Activated naive CD4-positive, alpha-beta T cell treated with anti-CD3 and anti-CD28 coated beads, Interleukin-2, amount 10 ng/mL, durations not matched to agents 7 days and 5 days (primary cell): ENCODE data around the gene NPSR1.
"Not testable (repeated sequence)": the region's sequence is repeated elsewhere in the genome, so short reads cannot be mapped to it uniquely, and the experiment has no call there.

Experiments
- CTCF ChIA-PET: fragments of 350-600 bp; sonication (Branson Sonifier 250); formaldehyde crosslinking; loops from one replicate; lab custom pipeline; 2021; ENCODE audit warnings: antibody characterized with exemption; lab: Charles Lee
- DNase-seq: peaks from one replicate; pipeline ENCODE4 v3.0.0-alpha.2; 2020
- H3K27ac Mint-ChIP-seq: one replicate; pipeline ENCODE4 v1.8.0; 2021; ENCODE audit warnings: mild to moderate bottlenecking, moderate library complexity, mixed read lengths
- H3K27me3 Mint-ChIP-seq: one replicate; pipeline ENCODE4 v1.8.0; 2021; ENCODE audit warnings: mild to moderate bottlenecking, mixed read lengths
- H3K36me3 Mint-ChIP-seq: one replicate; pipeline ENCODE4 v1.8.0; 2021; ENCODE audit warnings: mixed read lengths
- H3K4me1 Mint-ChIP-seq: one replicate; pipeline ENCODE4 v1.8.0; 2021; ENCODE audit warnings: mixed read lengths
- H3K4me3 Mint-ChIP-seq: one replicate; pipeline ENCODE4 v1.8.0; 2021; ENCODE audit warnings: mild to moderate bottlenecking, moderate library complexity, mixed read lengths
- H3K9me3 Mint-ChIP-seq: one replicate; pipeline ENCODE4 v1.8.0; 2021; ENCODE audit warnings: mixed read lengths

The NPSR1 gene

GRCh38 chr7:34657632-34658268 lies at the start of gene NPSR1:
TSS of gene NPSR1 (plus strand) at chr7:34658218. CDS start at chr7:34658413, 195 bp downstream.
- H3K4me3 Mint-ChIP-seq: no peak within 1 kb of the TSS
- CTCF ChIA-PET: no interaction called here
- no peaks in the 10 kb centered on the region for H3K36me3 Mint-ChIP-seq
- H3K27me3 Mint-ChIP-seq: no peaks in the 10 kb centered on the region
- H3K9me3 Mint-ChIP-seq: peaks cover 4% of the 10 kb centered on the region
- no peak for DNase-seq
- H3K27ac Mint-ChIP-seq: no peak within 1 kb of the TSS
- H3K4me1 Mint-ChIP-seq: no peaks in the 10 kb centered on the region

GRCh38 chr7:34612661-34613060 lies 45.4 kb upstream of the NPSR1 start:
- no peaks in the 10 kb centered on the region for H3K36me3 Mint-ChIP-seq
- H3K27ac Mint-ChIP-seq: no peak overlapping the region
- no peak for DNase-seq
- no peaks in the 10 kb centered on the region for H3K9me3 Mint-ChIP-seq
- CTCF ChIA-PET: no interaction called here
- H3K4me3 Mint-ChIP-seq: no peak overlapping the region
- no peaks in the 10 kb centered on the region for H3K4me1 Mint-ChIP-seq
- no peaks in the 10 kb centered on the region for H3K27me3 Mint-ChIP-seq

- CTCF ChIA-PET: no interaction called here
- no peaks in the 10 kb centered on the region for H3K9me3 Mint-ChIP-seq
- no peak overlapping the region for H3K4me3 Mint-ChIP-seq
- H3K27ac Mint-ChIP-seq: no peak overlapping the region
- H3K27me3 Mint-ChIP-seq: no peaks in the 10 kb centered on the region
- DNase-seq: no peak
- H3K36me3 Mint-ChIP-seq: no peaks in the 10 kb centered on the region
- no peaks in the 10 kb centered on the region for H3K4me1 Mint-ChIP-seq
These were observed 37.6 kb upstream of the NPSR1 start for GRCh38 chr7:34620425-34620824.

- no peak overlapping the region for H3K4me3 Mint-ChIP-seq
- H3K4me1 Mint-ChIP-seq: no peaks in the 10 kb centered on the region
- H3K27ac Mint-ChIP-seq: no peak overlapping the region
- H3K27me3 Mint-ChIP-seq: no peaks in the 10 kb centered on the region
- no peak for DNase-seq
- H3K36me3 Mint-ChIP-seq: no peaks in the 10 kb centered on the region
- no peaks in the 10 kb centered on the region for H3K9me3 Mint-ChIP-seq
- CTCF ChIA-PET: no interaction called here
These were observed 35.8 kb upstream of the NPSR1 start for GRCh38 chr7:34622182-34622581.

- H3K4me3 Mint-ChIP-seq: no peak overlapping the region
- DNase-seq: no peak
- no peaks in the 10 kb centered on the region for H3K9me3 Mint-ChIP-seq
- no peak overlapping the region for H3K27ac Mint-ChIP-seq
- H3K36me3 Mint-ChIP-seq: no peaks in the 10 kb centered on the region
- CTCF ChIA-PET: no interaction called here
- no peaks in the 10 kb centered on the region for H3K27me3 Mint-ChIP-seq
- no peaks in the 10 kb centered on the region for H3K4me1 Mint-ChIP-seq
These were observed 35.2 kb upstream of the NPSR1 start for GRCh38 chr7:34622771-34623250.

- DNase-seq, H3K27me3 Mint-ChIP-seq, H3K4me1 Mint-ChIP-seq, H3K9me3 Mint-ChIP-seq, H3K36me3 Mint-ChIP-seq, H3K4me3 Mint-ChIP-seq, CTCF ChIA-PET, H3K27ac Mint-ChIP-seq: not testable (repeated sequence)
These were observed 29.4 kb upstream of the NPSR1 start for GRCh38 chr7:34628618-34629017.

GRCh38 chr7:34652809-34653208 lies 5.2 kb upstream of the NPSR1 start:
- Mint-ChIP-seq H3K27me3 (no peaks in the 10 kb centered on the region), H3K4me1 (no peaks in the 10 kb centered on the region), H3K9me3 (peaks cover 7% of the 10 kb centered on the region), H3K4me3 (no peak overlapping the region), H3K27ac (no peak overlapping the region), H3K36me3 (no peaks in the 10 kb centered on the region)
- CTCF ChIA-PET: no interaction called here
- no peak for DNase-seq

- no peaks in the 10 kb centered on the region for H3K27me3 Mint-ChIP-seq
- no peaks in the 10 kb centered on the region for H3K36me3 Mint-ChIP-seq
- H3K4me3 Mint-ChIP-seq: no peak overlapping the region
- peaks cover 7% of the 10 kb centered on the region for H3K9me3 Mint-ChIP-seq
- no peaks in the 10 kb centered on the region for H3K4me1 Mint-ChIP-seq
- CTCF ChIA-PET: no interaction called here
- no peak for DNase-seq
- H3K27ac Mint-ChIP-seq: no peak overlapping the region
These were observed 4.2 kb upstream of the NPSR1 start for GRCh38 chr7:34653787-34654186.

GRCh38 chr7:34655384-34655783 lies 2.6 kb upstream of the NPSR1 start:
- no peak for DNase-seq
- Mint-ChIP-seq H3K27me3 (no peaks in the 10 kb centered on the region), H3K4me1 (no peaks in the 10 kb centered on the region), H3K36me3 (no peaks in the 10 kb centered on the region), H3K27ac (no peak overlapping the region), H3K4me3 (no peak overlapping the region), H3K9me3 (peaks cover 7% of the 10 kb centered on the region)
- CTCF ChIA-PET: no interaction called here

GRCh38 chr7:34656041-34656440 lies 2.0 kb upstream of the NPSR1 start:
- Mint-ChIP-seq H3K4me1 (no peaks in the 10 kb centered on the region), H3K27ac (no peak overlapping the region), H3K27me3 (no peaks in the 10 kb centered on the region), H3K36me3 (no peaks in the 10 kb centered on the region), H3K9me3 (peaks cover 7% of the 10 kb centered on the region), H3K4me3 (no peak overlapping the region)
- DNase-seq: no peak
- CTCF ChIA-PET: no interaction called here

- no peak for DNase-seq
- H3K4me3 Mint-ChIP-seq: no peak overlapping the region
- no peak overlapping the region for H3K27ac Mint-ChIP-seq
- H3K9me3 Mint-ChIP-seq: peaks cover 2% of the 10 kb centered on the region
- CTCF ChIA-PET: no interaction called here
- no peaks in the 10 kb centered on the region for H3K36me3 Mint-ChIP-seq
- H3K4me1 Mint-ChIP-seq: no peaks in the 10 kb centered on the region
- H3K27me3 Mint-ChIP-seq: no peaks in the 10 kb centered on the region
These were observed 1.6 kb downstream of the NPSR1 start for GRCh38 chr7:34659472-34660075.

GRCh38 chr7:34662058-34662708 lies 4.2 kb downstream of the NPSR1 start:
- Mint-ChIP-seq H3K4me1 (no peaks in the 10 kb centered on the region), H3K9me3 (no peaks in the 10 kb centered on the region), H3K27me3 (no peaks in the 10 kb centered on the region), H3K36me3 (no peaks in the 10 kb centered on the region), H3K4me3 (no peak overlapping the region), H3K27ac (no peak overlapping the region)
- DNase-seq: no peak
- CTCF ChIA-PET: interaction anchor here (0.6 kb wide), 1 partner anchor 23 kb away, joined by 4 read pairs; no protein-coding TSS in a partner anchor

GRCh38 chr7:34664755-34665154 lies 6.7 kb downstream of the NPSR1 start:
- no peak for DNase-seq
- CTCF ChIA-PET: no interaction called here
- Mint-ChIP-seq H3K4me3 (no peak overlapping the region), H3K36me3 (no peaks in the 10 kb centered on the region), H3K27ac (no peak overlapping the region), H3K4me1 (no peaks in the 10 kb centered on the region), H3K27me3 (no peaks in the 10 kb centered on the region), H3K9me3 (no peaks in the 10 kb centered on the region)

GRCh38 chr7:34672430-34672829 lies 14.4 kb downstream of the NPSR1 start:
- no peaks in the 10 kb centered on the region for H3K27me3 Mint-ChIP-seq
- CTCF ChIA-PET: no interaction called here
- H3K27ac Mint-ChIP-seq: no peak overlapping the region
- no peak for DNase-seq
- H3K4me3 Mint-ChIP-seq: no peak overlapping the region
- no peaks in the 10 kb centered on the region for H3K4me1 Mint-ChIP-seq
- no peaks in the 10 kb centered on the region for H3K36me3 Mint-ChIP-seq
- H3K9me3 Mint-ChIP-seq: no peaks in the 10 kb centered on the region

GRCh38 chr7:34673066-34673465 lies 15.0 kb downstream of the NPSR1 start:
- Mint-ChIP-seq H3K9me3 (no peaks in the 10 kb centered on the region), H3K4me1 (no peaks in the 10 kb centered on the region), H3K27me3 (no peaks in the 10 kb centered on the region), H3K27ac (no peak overlapping the region), H3K4me3 (no peak overlapping the region), H3K36me3 (no peaks in the 10 kb centered on the region)
- CTCF ChIA-PET: no interaction called here
- no peak for DNase-seq
